DOHH2 (cell line): ENCODE results near the gene ERC2.

ENCODE experiments used
- EZH2phosphoT487 ChIP-seq: fragments of 200-600 bp; sonication (generic); IDR thresholded peaks from 2 replicates; pipeline ENCODE4 v1.6.1; 2017; ENCODE audit warnings: borderline replicate concordance, mild to moderate bottlenecking, antibody characterized with exemption, low read length, moderate library complexity, mixed read lengths
- TF ChIP-seq, protein P1 (sequence below): fragments of 200-600 bp; sonication (generic); IDR thresholded peaks from one replicate; pipeline ENCODE4 v1.5.1; 2014; ENCODE audit warnings: antibody characterized with exemption, mild to moderate bottlenecking, low read depth, low read length; ENCODE audit not compliant: poor library complexity, severe bottlenecking

DNA sequence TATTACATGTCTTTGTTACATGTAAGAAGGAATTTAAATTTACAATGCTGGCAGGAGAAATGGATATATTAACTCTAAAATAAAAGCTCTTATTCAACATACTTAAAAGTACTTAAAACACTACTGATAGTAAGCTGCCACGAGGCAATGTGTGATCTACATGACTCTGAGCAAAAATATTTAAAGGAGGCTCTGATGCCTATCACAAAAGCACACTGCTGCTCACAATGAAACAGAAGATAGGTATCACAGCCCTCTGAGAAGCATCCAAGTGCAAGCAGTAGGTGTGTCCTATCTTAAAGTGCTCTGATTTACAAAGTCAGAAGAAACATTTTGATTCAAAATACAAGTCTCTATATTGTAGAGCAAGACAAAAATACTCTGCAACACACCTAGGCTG, 610.0 kb downstream of the ERC2 start:
- TF ChIP-seq, protein P1, sequence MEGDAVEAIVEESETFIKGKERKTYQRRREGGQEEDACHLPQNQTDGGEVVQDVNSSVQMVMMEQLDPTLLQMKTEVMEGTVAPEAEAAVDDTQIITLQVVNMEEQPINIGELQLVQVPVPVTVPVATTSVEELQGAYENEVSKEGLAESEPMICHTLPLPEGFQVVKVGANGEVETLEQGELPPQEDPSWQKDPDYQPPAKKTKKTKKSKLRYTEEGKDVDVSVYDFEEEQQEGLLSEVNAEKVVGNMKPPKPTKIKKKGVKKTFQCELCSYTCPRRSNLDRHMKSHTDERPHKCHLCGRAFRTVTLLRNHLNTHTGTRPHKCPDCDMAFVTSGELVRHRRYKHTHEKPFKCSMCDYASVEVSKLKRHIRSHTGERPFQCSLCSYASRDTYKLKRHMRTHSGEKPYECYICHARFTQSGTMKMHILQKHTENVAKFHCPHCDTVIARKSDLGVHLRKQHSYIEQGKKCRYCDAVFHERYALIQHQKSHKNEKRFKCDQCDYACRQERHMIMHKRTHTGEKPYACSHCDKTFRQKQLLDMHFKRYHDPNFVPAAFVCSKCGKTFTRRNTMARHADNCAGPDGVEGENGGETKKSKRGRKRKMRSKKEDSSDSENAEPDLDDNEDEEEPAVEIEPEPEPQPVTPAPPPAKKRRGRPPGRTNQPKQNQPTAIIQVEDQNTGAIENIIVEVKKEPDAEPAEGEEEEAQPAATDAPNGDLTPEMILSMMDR: no peak
- no peak for TF ChIP-seq EZH2phosphoT487
